ENCODE measurements around the gene ZDHHC17. TPM values are rescaled to one million over a fixed set of nuclear protein-coding genes. Genes with fewer than 3 reads are reported as not detected.

ZDHHC17 gene
- polyA plus RNA-seq, 1 donor (not counting 4 experiments of a cell fraction or from before 2014, with no cell fraction given) = 28.2 TPM

- Histone ChIP-seq H3K36me3 (ENCODE audit: control insufficient read depth in 2 of 2, extremely low read depth in 1 of 2, insufficient read depth in 2 of 2, low read length in 2 of 2) (no peaks in the 10 kb centered on the region), H3K27ac (ENCODE audit: control insufficient read depth, insufficient read depth, low read length) (no peak overlapping the region), H3K79me2 (ENCODE audit: control insufficient read depth, insufficient read depth, low read length) (peaks cover 56% of the 10 kb centered on the region), H3K4me3 (ENCODE audit: control insufficient read depth in 2 of 3, extremely low read depth in 1 of 3, insufficient read depth in 2 of 3, low read depth in 1 of 3, low read length in 3 of 3) (peak overlapping the region in 1 of 3 experiments; percentile 93), H2AFZ (ENCODE audit: control insufficient read depth, low read length) (no peak overlapping the region), H4K20me1 (ENCODE audit: control insufficient read depth, extremely low read depth, insufficient read depth, low read length) (no peaks in the 10 kb centered on the region), H3K9me3 (ENCODE audit: control insufficient read depth, low read depth, low read length) (no peaks in the 10 kb centered on the region), H3K9me1 (ENCODE audit: control insufficient read depth, extremely low read depth, insufficient read depth, low read length) (no peaks in the 10 kb centered on the region), H3K4me2 (ENCODE audit: control insufficient read depth, extremely low read depth, insufficient read depth, low read depth, low read length) (peak overlapping the region; percentile 98), H3K9ac (ENCODE audit: control insufficient read depth, extremely low read depth, insufficient read depth, low read length) (no peak overlapping the region), H3K27me3 (ENCODE audit: control insufficient read depth, extremely low read depth, insufficient read depth, low read length) (no peaks in the 10 kb centered on the region), H3K4me1 (ENCODE audit: control insufficient read depth, extremely low read depth, insufficient read depth, low read length) (peaks cover 8% of the 10 kb centered on the region)
- TF ChIP-seq CTCF (optimal IDR thresholded peaks at IDR 0.05 in 1 of 3, IDR thresholded peaks at IDR 0.05 in 1 of 3, conservative IDR thresholded peaks at IDR 0.05 in 1 of 3; ENCODE audit: extremely low read depth in 1 of 3, insufficient read depth in 2 of 3, low read length in 3 of 3) (no peak), EZH2 (IDR thresholded peaks at IDR 0.05; ENCODE audit: low read length) (no peak)
- dilution Hi-C loops (cut with MboI; ENCODE audit: extremely low pct_ligation_motif_present, low sequenced_read_pairs) = no loop called here
- no peak for FAIRE-seq
- DNase-seq (ENCODE audit: low read depth, low spot score) = no peak
Observed at GRCh38 chr12:76765598-76765997, 1.7 kb downstream of the ZDHHC17 start.

- no peaks in the 10 kb centered on the region for H4K20me1 ChIP-seq (ENCODE audit: control insufficient read depth, extremely low read depth, insufficient read depth, low read length)
- no peak overlapping the region for H3K4me3 ChIP-seq (ENCODE audit: control insufficient read depth in 2 of 3, extremely low read depth in 1 of 3, insufficient read depth in 2 of 3, low read depth in 1 of 3, low read length in 3 of 3)
- H3K27ac ChIP-seq (ENCODE audit: control insufficient read depth, insufficient read depth, low read length) = no peak overlapping the region
- TF ChIP-seq CTCF (optimal IDR thresholded peaks at IDR 0.05 in 1 of 3, IDR thresholded peaks at IDR 0.05 in 1 of 3, conservative IDR thresholded peaks at IDR 0.05 in 1 of 3; ENCODE audit: extremely low read depth in 1 of 3, insufficient read depth in 2 of 3, low read length in 3 of 3) = no peak
- no peak for TF ChIP-seq EZH2 (IDR thresholded peaks at IDR 0.05; ENCODE audit: low read length)
- H3K4me2 ChIP-seq (ENCODE audit: control insufficient read depth, extremely low read depth, insufficient read depth, low read depth, low read length) = no peak overlapping the region
- peaks cover 8% of the 10 kb centered on the region for H3K4me1 ChIP-seq (ENCODE audit: control insufficient read depth, extremely low read depth, insufficient read depth, low read length)
- FAIRE-seq (no peak), DNase-seq (ENCODE audit: low read depth, low spot score) (no peak)
- dilution Hi-C loops (cut with MboI; ENCODE audit: extremely low pct_ligation_motif_present, low sequenced_read_pairs) = no loop called here
- H3K9ac ChIP-seq (ENCODE audit: control insufficient read depth, extremely low read depth, insufficient read depth, low read length) = no peak overlapping the region
- H3K9me3 ChIP-seq (ENCODE audit: control insufficient read depth, low read depth, low read length) = no peaks in the 10 kb centered on the region
- no peaks in the 10 kb centered on the region for H3K36me3 ChIP-seq (ENCODE audit: control insufficient read depth in 2 of 2, extremely low read depth in 1 of 2, insufficient read depth in 2 of 2, low read length in 2 of 2)
- no peaks in the 10 kb centered on the region for H3K9me1 ChIP-seq (ENCODE audit: control insufficient read depth, extremely low read depth, insufficient read depth, low read length)
- H3K79me2 ChIP-seq (ENCODE audit: control insufficient read depth, insufficient read depth, low read length) = peaks cover 56% of the 10 kb centered on the region
- H3K27me3 ChIP-seq (ENCODE audit: control insufficient read depth, extremely low read depth, insufficient read depth, low read length) = no peaks in the 10 kb centered on the region
- H2AFZ ChIP-seq (ENCODE audit: control insufficient read depth, low read length) = no peak overlapping the region
Observed at GRCh38 chr12:76766161-76766560, 2.2 kb downstream of the ZDHHC17 start.
